Measurements from ENCODE around the gene SLC29A1. TPM values are rescaled to one million over a fixed set of nuclear protein-coding genes. Genes with fewer than 3 reads are reported as not detected.

Gene SLC29A1
- total RNA-seq, 1 experiment from 2014 or later: 45.3 TPM

- CTCF ChIA-PET: interaction anchor here (0.6 to 0.9 kb wide), 2 partner anchors 12 to 678 kb away, joined by 3 to 4 read pairs; no protein-coding TSS in a partner anchor
- H3K36me3 ChIP-seq (ENCODE audit: low read depth): peaks cover 50% of the 10 kb centered on the region
- POLR2A ChIA-PET (ENCODE audit: unreplicated experiment): interaction anchor here (0.6 to 1.0 kb wide), 6 partner anchors 9 to 618 kb away, joined by 3 to 17 read pairs (median 5); partner anchors contain the start of gene GTPBP2
- H2AFZ ChIP-seq: no peak overlapping the region
- H3K9me2 ChIP-seq (ENCODE audit: insufficient read depth): no peaks in the 10 kb centered on the region
- BruUV-seq (replicated peaks): TSS peak; percentile 39
- H3K4me2 ChIP-seq: peak overlapping the region; percentile 97
- TF ChIP-seq EZH2 (IDR thresholded peaks at IDR 0.05; ENCODE audit: low read depth): no peak
- TF ChIP-seq, protein P1, sequence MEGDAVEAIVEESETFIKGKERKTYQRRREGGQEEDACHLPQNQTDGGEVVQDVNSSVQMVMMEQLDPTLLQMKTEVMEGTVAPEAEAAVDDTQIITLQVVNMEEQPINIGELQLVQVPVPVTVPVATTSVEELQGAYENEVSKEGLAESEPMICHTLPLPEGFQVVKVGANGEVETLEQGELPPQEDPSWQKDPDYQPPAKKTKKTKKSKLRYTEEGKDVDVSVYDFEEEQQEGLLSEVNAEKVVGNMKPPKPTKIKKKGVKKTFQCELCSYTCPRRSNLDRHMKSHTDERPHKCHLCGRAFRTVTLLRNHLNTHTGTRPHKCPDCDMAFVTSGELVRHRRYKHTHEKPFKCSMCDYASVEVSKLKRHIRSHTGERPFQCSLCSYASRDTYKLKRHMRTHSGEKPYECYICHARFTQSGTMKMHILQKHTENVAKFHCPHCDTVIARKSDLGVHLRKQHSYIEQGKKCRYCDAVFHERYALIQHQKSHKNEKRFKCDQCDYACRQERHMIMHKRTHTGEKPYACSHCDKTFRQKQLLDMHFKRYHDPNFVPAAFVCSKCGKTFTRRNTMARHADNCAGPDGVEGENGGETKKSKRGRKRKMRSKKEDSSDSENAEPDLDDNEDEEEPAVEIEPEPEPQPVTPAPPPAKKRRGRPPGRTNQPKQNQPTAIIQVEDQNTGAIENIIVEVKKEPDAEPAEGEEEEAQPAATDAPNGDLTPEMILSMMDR (conservative IDR thresholded peaks at IDR 0.05): peak; percentile 17; the same call in 1 of the 2 replicates
- H4K20me1 ChIP-seq (ENCODE audit: insufficient read depth): peaks cover 56% of the 10 kb centered on the region
- peak overlapping the region; percentile 98 for H3K4me3 ChIP-seq
- H3F3A ChIP-seq (ENCODE audit: insufficient read depth, low read depth): peaks cover 60% of the 10 kb centered on the region
- peaks cover 36% of the 10 kb centered on the region for H3K4me1 ChIP-seq (replicated peaks; ENCODE audit: insufficient read depth)
- H3K79me2 ChIP-seq (ENCODE audit: low read depth): peaks cover 57% of the 10 kb centered on the region
- H3K27me3 ChIP-seq (ENCODE audit: insufficient read depth, low read depth): no peaks in the 10 kb centered on the region
- H3K27ac ChIP-seq: peak overlapping the region; percentile 94
- DNase-seq: peak; percentile 47 to 48
- intact Hi-C loops (cut with micrococcal nuclease; ENCODE audit: unreplicated experiment): loop anchor here (2.0 to 5.0 kb wide), 2 partner anchors 75 to 130 kb away; no protein-coding TSS in a partner anchor
- H3K9me3 ChIP-seq (ENCODE audit: insufficient read depth, low read depth): no peaks in the 10 kb centered on the region
These were observed 24.2 kb downstream of the SLC29A1 start for GRCh38 chr6:44247338-44248302.

GRCh38 chr6:44248579-44248978 lies 25.2 kb downstream of the SLC29A1 start:
- no peak overlapping the region for H2AFZ ChIP-seq
- H3K27ac ChIP-seq: peak overlapping the region; percentile 94
- peaks cover 70% of the 10 kb centered on the region for H3F3A ChIP-seq (ENCODE audit: insufficient read depth, low read depth)
- ChIA-PET POLR2A (ENCODE audit: unreplicated experiment) (interaction anchor here (0.6 kb wide), 1 partner anchor 152 kb away, joined by 6 read pairs; no protein-coding TSS in a partner anchor), CTCF (no interaction called here)
- intact Hi-C loops (cut with micrococcal nuclease; ENCODE audit: unreplicated experiment): loop anchor here (5.0 kb wide), 1 partner anchor 131 kb away; no protein-coding TSS in a partner anchor
- BruUV-seq (replicated peaks): no TSS peak
- no peaks in the 10 kb centered on the region for H3K27me3 ChIP-seq (ENCODE audit: insufficient read depth, low read depth)
- peaks cover 65% of the 10 kb centered on the region for H4K20me1 ChIP-seq (ENCODE audit: insufficient read depth)
- TF ChIP-seq EZH2 (IDR thresholded peaks at IDR 0.05; ENCODE audit: low read depth): no peak
- TF ChIP-seq, protein P1 (conservative IDR thresholded peaks at IDR 0.05): no peak
- peaks cover 38% of the 10 kb centered on the region for H3K4me1 ChIP-seq (replicated peaks; ENCODE audit: insufficient read depth)
- H3K4me2 ChIP-seq: peak overlapping the region; percentile 97
- H3K9me2 ChIP-seq (ENCODE audit: insufficient read depth): no peaks in the 10 kb centered on the region
- peaks cover 64% of the 10 kb centered on the region for H3K79me2 ChIP-seq (ENCODE audit: low read depth)
- no peaks in the 10 kb centered on the region for H3K9me3 ChIP-seq (ENCODE audit: insufficient read depth, low read depth)
- H3K36me3 ChIP-seq (ENCODE audit: low read depth): peaks cover 59% of the 10 kb centered on the region
- H3K4me3 ChIP-seq: peak overlapping the region; percentile 98
- peak in 1 of 2 experiments; percentile 33 for DNase-seq

GRCh38 chr6:44249082-44249748 lies 25.8 kb downstream of the SLC29A1 start:
- Histone ChIP-seq H4K20me1 (ENCODE audit: insufficient read depth) (peaks cover 72% of the 10 kb centered on the region), H3K9me2 (ENCODE audit: insufficient read depth) (no peaks in the 10 kb centered on the region), H3K4me2 (peak overlapping the region; percentile 97), H2AFZ (no peak overlapping the region), H3F3A (ENCODE audit: insufficient read depth, low read depth) (peaks cover 76% of the 10 kb centered on the region), H3K27ac (peak overlapping the region; percentile 94), H3K27me3 (ENCODE audit: insufficient read depth, low read depth) (no peaks in the 10 kb centered on the region), H3K4me1 (replicated peaks; ENCODE audit: insufficient read depth) (peaks cover 42% of the 10 kb centered on the region), H3K9me3 (ENCODE audit: insufficient read depth, low read depth) (no peaks in the 10 kb centered on the region), H3K4me3 (peak overlapping the region; percentile 98), H3K36me3 (ENCODE audit: low read depth) (peaks cover 65% of the 10 kb centered on the region), H3K79me2 (ENCODE audit: low read depth) (peaks cover 70% of the 10 kb centered on the region)
- ChIA-PET POLR2A (ENCODE audit: unreplicated experiment) (interaction anchor here (0.6 kb wide), 1 partner anchor 153 kb away, joined by 6 read pairs; no protein-coding TSS in a partner anchor), CTCF (no interaction called here)
- no TSS peak for BruUV-seq (replicated peaks)
- no peak for TF ChIP-seq EZH2 (IDR thresholded peaks at IDR 0.05; ENCODE audit: low read depth)
- TF ChIP-seq, protein P1 (conservative IDR thresholded peaks at IDR 0.05): no peak
- intact Hi-C loops (cut with micrococcal nuclease; ENCODE audit: unreplicated experiment): loop anchor here (5.0 kb wide), 1 partner anchor 132 kb away; no protein-coding TSS in a partner anchor
- peak in 1 of 2 experiments; percentile 32 for DNase-seq

All from PC-9 (cell line).